Prostate gland (tissue), 2 donors: ENCODE data around the gene TCF12. TPM values are rescaled to one million over a fixed set of nuclear protein-coding genes. Genes with fewer than 3 reads are reported as not detected.

ENCODE experiments used
- DNase-seq: peaks from one replicate; pipeline ENCODE4 v3.0.0-alpha.2; 2019; ENCODE audit warnings: low spot score
- H3K27ac ChIP-seq, 2 donors: fragments of 200-600 bp; sonication (generic); 2 replicates each; pipeline ENCODE4 v1.5.1; 2017 to 2019
- H3K27me3 ChIP-seq: fragments of 200-600 bp; sonication (generic); replicated peaks from 2 replicates; pipeline ENCODE4 v1.5.1; 2019; ENCODE audit not compliant: insufficient read depth
- H3K36me3 ChIP-seq, 2 donors: fragments of 200-600 bp; sonication (generic); 1 replicate in 1 of 2; 2 replicates in 1 of 2; pipeline versions ENCODE4 v1.5.1 to v1.8.1; 2017 to 2019
- H3K4me1 ChIP-seq: fragments of 200-600 bp; sonication (generic); replicated peaks from 2 replicates; pipeline ENCODE4 v1.5.1; 2019
- H3K4me3 ChIP-seq, 2 donors: fragments of 200-600 bp; sonication (generic); 2 replicates each; pipeline ENCODE4 v1.5.1; 2017 to 2019
- H3K9me3 ChIP-seq: fragments of 200-600 bp; sonication (generic); 2 replicates; pipeline ENCODE4 v1.5.1; 2017
- POLR2A ChIP-seq: fragments of 450-650 bp; IDR thresholded peaks from one replicate; pipeline ENCODE4 v1.6.1; 2016; ENCODE audit warnings: antibody characterized with exemption, mild to moderate bottlenecking
- POLR2AphosphoS5 ChIP-seq: sonication (generic); formaldehyde crosslinking; IDR thresholded peaks from one replicate; pipeline ENCODE4 v1.6.1; 2017; ENCODE audit warnings: antibody characterized with exemption
- WGBS: methylation state at CpG from one replicate; pipeline ENCODE4 v1.1.5; 2018; 5-methylcytosine and 5-hydroxymethylcytosine counted together
- intact Hi-C: fragments of 100-400 bp; cut with DNase I; formaldehyde crosslinking; loops from one replicate; pipeline ENCODE4 v1.14.2; 2022
- total RNA-seq, 2 donors: library from RNA; depleted of rRNA; stranded (reverse); fragments of >200 nt; gene quantifications; one replicate each; pipeline ENCODE4 v1.1.0, GENCODE V29; 2016
- TF ChIP-seq, protein P1 (sequence below), 4 experiments: fragments of 200-600 bp in 2 of 4; fragments of 450-650 bp in 2 of 4; sonication (generic) in 2 of 4; IDR thresholded peaks; 1 replicate in 3 of 4; 2 replicates in 1 of 4; pipeline ENCODE4 v1.5.1; 2016 to 2019; ENCODE audit warnings: antibody characterized with exemption in 4 of 4, mild to moderate bottlenecking in 2 of 4, moderate library complexity in 2 of 4

The TCF12 gene
- total RNA-seq, 2 donors from 2014 or later = 95.4 to 123 TPM

DNA sequence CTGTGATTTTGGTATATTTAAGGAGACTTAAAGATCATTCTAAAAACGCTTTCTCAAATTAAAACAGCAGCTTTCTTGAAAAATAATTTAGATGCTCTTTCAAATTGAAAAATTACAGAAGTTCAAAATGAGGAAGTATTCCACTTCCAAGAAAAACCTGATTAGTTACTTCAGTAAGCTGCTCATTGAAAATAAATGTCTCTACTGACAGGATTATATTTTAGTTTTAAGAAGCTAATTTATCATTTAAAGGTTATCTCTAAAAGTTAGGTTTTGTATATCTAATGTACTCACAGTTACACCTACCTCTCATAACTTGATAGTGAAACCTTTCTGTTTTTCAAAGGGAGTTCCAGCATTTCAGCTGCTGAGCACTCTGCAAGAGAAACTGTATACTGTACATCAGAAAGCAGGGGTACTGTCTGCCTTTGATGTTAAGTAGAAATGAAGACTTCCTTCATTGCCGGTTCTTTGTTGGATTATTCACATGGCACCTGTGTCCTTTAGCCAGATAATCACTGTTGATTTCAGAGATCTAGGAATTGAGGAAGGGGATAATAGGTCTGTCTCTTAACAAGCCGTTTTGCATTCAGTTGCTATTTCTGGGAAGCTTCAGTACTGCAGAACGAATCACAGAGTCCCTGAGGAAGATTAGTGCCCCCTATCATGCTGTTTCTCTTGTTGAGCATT is 161.6 kb downstream of the TCF12 start:
- no peak for DNase-seq
- Histone ChIP-seq H3K36me3 (no peaks in the 10 kb centered on the region), H3K9me3 (no peaks in the 10 kb centered on the region), H3K27ac (no peak overlapping the region), H3K27me3 (no peaks in the 10 kb centered on the region), H3K4me1 (no peaks in the 10 kb centered on the region), H3K4me3 (no peak overlapping the region)
- intact Hi-C loops = no loop called here
- TF ChIP-seq POLR2A (no peak), POLR2AphosphoS5 (no peak)
- TF ChIP-seq, protein P1, sequence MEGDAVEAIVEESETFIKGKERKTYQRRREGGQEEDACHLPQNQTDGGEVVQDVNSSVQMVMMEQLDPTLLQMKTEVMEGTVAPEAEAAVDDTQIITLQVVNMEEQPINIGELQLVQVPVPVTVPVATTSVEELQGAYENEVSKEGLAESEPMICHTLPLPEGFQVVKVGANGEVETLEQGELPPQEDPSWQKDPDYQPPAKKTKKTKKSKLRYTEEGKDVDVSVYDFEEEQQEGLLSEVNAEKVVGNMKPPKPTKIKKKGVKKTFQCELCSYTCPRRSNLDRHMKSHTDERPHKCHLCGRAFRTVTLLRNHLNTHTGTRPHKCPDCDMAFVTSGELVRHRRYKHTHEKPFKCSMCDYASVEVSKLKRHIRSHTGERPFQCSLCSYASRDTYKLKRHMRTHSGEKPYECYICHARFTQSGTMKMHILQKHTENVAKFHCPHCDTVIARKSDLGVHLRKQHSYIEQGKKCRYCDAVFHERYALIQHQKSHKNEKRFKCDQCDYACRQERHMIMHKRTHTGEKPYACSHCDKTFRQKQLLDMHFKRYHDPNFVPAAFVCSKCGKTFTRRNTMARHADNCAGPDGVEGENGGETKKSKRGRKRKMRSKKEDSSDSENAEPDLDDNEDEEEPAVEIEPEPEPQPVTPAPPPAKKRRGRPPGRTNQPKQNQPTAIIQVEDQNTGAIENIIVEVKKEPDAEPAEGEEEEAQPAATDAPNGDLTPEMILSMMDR (IDR thresholded peaks at IDR 0.05) = no peak
- 57% methylated on average over 4 of the region's 4 CpGs for WGBS

DNA sequence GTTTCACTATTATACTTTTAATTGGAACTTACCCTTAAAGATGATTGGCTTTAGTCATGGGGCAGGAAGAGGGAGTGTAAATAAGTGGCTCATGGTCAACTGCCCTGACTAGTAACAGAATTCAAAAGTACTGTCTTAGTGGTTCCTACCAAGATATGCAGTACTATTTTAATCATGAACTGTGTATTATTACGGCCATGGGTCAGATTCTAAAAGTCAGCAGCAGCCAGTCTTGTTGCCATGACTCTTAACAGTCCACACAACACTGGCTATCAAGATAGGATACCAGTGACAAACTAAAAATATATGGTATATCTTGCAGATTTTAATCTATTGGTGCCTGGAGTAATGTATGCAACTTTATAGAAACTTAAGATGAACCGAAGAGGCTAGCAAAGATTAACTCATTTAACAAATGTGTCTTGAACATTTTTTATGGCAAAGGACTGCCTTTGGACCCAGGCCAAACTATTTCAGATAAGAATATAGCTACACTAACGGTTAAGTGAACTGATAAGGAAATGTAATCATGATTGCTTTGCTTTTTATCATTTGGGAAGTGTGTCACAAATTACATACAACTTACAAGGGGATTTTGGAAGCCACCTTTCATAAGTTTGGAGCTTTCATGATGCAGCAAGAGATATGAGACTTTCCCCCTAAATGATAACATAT is 163.7 kb downstream of the TCF12 start:
- Histone ChIP-seq H3K27ac (no peak overlapping the region), H3K27me3 (no peaks in the 10 kb centered on the region), H3K4me1 (no peaks in the 10 kb centered on the region), H3K36me3 (no peaks in the 10 kb centered on the region), H3K4me3 (no peak overlapping the region), H3K9me3 (no peaks in the 10 kb centered on the region)
- intact Hi-C loops = no loop called here
- DNase-seq = no peak
- whole genome bisulfite sequencing = 68% methylated on average over 3 of the region's 3 CpGs
- TF ChIP-seq POLR2A (no peak), POLR2AphosphoS5 (peak; percentile 18)
- TF ChIP-seq, protein P1 (IDR thresholded peaks at IDR 0.05) = no peak

DNA sequence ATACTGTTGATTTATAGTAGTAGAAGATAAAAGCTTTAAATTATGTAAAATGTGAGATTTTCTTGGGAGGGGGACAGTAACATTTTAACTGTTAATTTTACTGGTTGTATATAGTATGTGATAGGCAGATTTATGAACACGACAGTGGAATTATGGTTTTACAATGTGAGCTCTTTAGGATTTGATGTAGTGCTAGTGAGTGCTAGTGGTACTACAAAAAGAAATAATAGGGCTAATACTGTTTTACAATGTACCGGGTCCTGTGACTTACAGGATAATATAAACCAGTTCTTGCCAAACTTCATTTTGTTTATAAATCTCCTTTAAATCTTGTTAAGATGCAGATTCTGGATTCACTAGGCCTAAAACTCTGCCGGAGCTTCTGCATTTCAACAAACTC is 165.7 kb downstream of the TCF12 start:
- H3K27ac ChIP-seq = no peak overlapping the region
- no peaks in the 10 kb centered on the region for H3K9me3 ChIP-seq
- intact Hi-C loops = no loop called here
- no peaks in the 10 kb centered on the region for H3K36me3 ChIP-seq
- no peaks in the 10 kb centered on the region for H3K4me1 ChIP-seq
- no peak for DNase-seq
- H3K27me3 ChIP-seq = no peaks in the 10 kb centered on the region
- WGBS = 43% methylated on average over 3 of the region's 3 CpGs
- no peak overlapping the region for H3K4me3 ChIP-seq
- TF ChIP-seq, protein P1 (IDR thresholded peaks at IDR 0.05) = no peak
- TF ChIP-seq POLR2AphosphoS5 (no peak), POLR2A (no peak)

DNA sequence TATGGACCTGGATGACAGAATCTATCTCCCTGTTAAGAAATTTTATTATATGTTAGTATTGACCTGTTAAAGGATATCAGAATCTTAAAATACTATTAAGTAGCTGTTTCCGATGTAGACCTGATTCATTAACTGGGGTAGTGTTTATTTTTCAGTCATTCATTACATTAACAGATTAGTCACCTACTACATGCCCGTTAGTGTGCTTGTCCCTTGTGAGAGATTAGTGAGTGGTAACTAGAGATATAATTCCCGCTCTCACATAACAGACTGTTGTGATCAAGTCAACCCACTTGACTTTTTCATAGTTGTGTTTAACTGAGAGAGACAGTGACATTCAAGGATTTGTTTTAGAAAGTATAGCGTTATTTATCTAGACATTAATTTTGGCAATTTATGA is 166.8 kb downstream of the TCF12 start:
- Histone ChIP-seq H3K27me3 (no peaks in the 10 kb centered on the region), H3K4me1 (no peaks in the 10 kb centered on the region), H3K4me3 (no peak overlapping the region), H3K9me3 (no peaks in the 10 kb centered on the region), H3K27ac (no peak overlapping the region), H3K36me3 (no peaks in the 10 kb centered on the region)
- TF ChIP-seq, protein P1 (IDR thresholded peaks at IDR 0.05) = no peak
- TF ChIP-seq POLR2AphosphoS5 (no peak), POLR2A (no peak)
- 88% methylated on average over 4 of the region's 4 CpGs for WGBS
- intact Hi-C loops = no loop called here
- DNase-seq = no peak
